Suprapubic skin (tissue), 4 donors: ENCODE data around the gene ENPP7. TPM values are rescaled to one million over a fixed set of nuclear protein-coding genes. Genes with fewer than 3 reads are reported as not detected.
"Not testable (repeated sequence)": the region's sequence is repeated elsewhere in the genome, so short reads cannot be mapped to it uniquely, and the experiment has no call there.

Experiments
- DNase-seq, 2 donors: peaks; one replicate each; pipeline ENCODE4 v3.0.0-alpha.2; 2019; ENCODE audit warnings: low spot score in 2 of 2
- H3K27ac ChIP-seq: fragments of 200-600 bp; sonication (generic); one replicate; pipeline ENCODE4 v1.5.1; 2019
- H3K27me3 ChIP-seq: fragments of 200-600 bp; sonication (generic); one replicate; pipeline ENCODE4 v1.5.1; 2019
- H3K36me3 ChIP-seq: fragments of 200-600 bp; sonication (generic); one replicate; pipeline ENCODE4 v1.5.1; 2019
- H3K4me1 ChIP-seq: fragments of 200-600 bp; sonication (generic); one replicate; pipeline ENCODE4 v1.5.1; 2019
- H3K4me3 ChIP-seq: fragments of 200-600 bp; sonication (generic); one replicate; pipeline ENCODE4 v1.5.1; 2019; ENCODE audit warnings: mild to moderate bottlenecking
- H3K9me3 ChIP-seq: fragments of 200-600 bp; sonication (generic); one replicate; pipeline ENCODE4 v1.5.1; 2019
- EP300 ChIP-seq: sonication (generic); formaldehyde crosslinking; IDR thresholded peaks from one replicate; pipeline ENCODE4 v1.6.1; 2017; ENCODE audit warnings: antibody characterized with exemption
- POLR2A ChIP-seq, 2 donors: fragments of 450-650 bp; IDR thresholded peaks; one replicate each; pipeline ENCODE4 v1.6.1; 2017; ENCODE audit warnings: antibody characterized with exemption in 2 of 2, mild to moderate bottlenecking in 2 of 2, moderate library complexity in 2 of 2
- POLR2AphosphoS5 ChIP-seq, 3 donors: sonication (generic); formaldehyde crosslinking; IDR thresholded peaks; one replicate each; pipeline ENCODE4 v1.6.1; 2017; ENCODE audit warnings: antibody characterized with exemption in 3 of 3
- WGBS: methylation state at CpG from one replicate; pipeline ENCODE4 v1.1.5; 2018; 5-methylcytosine and 5-hydroxymethylcytosine counted together
- total RNA-seq, 4 donors: library from RNA; depleted of rRNA; stranded (reverse); fragments of >200 nt; gene quantifications; one replicate each; pipeline ENCODE4 v1.1.0, GENCODE V29; 2016
- TF ChIP-seq, protein P1 (sequence below), 2 donors: fragments of 200-600 bp in 1 of 2; fragments of 450-650 bp in 1 of 2; sonication (generic) in 1 of 2; IDR thresholded peaks; one replicate each; pipeline ENCODE4 v1.5.1; 2016 to 2019; ENCODE audit warnings: antibody characterized with exemption in 2 of 2, mild to moderate bottlenecking in 1 of 2, moderate library complexity in 1 of 2

ENPP7 gene
- total RNA-seq, 4 donors from 2014 or later = not detected

DNA sequence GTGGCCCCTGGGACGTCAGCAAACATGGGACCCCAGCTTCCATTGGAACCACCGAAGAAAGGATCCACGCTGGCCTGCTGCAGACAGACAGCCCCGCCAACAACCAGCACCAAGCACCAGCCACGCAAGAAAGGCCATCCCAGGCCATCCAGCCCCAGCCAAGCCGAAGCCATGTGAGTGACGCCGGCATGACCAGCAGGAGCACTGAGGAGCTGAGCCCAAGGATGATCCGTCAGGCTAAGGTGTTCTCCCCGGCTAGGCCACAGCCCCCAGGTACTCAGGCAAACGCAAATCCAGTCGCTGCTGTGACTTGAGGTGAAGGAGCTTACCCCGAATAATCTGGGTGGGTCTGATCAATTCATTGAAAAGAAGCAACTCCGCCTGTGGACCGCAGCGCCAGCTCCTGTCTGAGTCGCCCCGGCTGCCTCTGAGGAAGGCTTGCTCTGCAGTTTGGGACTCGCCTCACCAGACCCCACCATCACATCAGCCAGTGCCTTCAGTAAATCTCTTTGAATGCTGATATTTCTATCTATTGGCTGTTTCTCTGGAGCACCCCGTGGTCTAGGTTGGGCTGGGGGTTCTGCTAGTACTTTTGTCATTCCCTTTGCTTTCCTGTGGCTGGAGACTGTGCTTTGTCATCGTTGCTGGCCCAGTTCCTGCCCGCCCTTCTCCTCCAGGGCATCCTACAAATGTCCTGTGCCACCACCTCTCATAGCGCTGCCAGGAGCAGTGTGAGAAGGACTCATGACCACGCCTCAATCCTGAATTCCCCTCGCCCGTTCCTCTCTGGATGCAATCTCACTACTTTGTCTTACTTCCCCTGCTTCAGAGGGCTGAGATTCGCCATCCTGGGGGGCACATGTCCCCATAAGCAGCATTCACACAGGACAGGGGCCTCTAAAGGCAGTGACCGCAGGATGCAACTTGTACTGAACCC, 39.1 kb downstream of the ENPP7 start:
- no peak overlapping the region for H3K27ac ChIP-seq
- no peaks in the 10 kb centered on the region for H3K36me3 ChIP-seq
- H3K9me3 ChIP-seq = no peaks in the 10 kb centered on the region
- no peak for TF ChIP-seq EP300
- TF ChIP-seq, protein P1, sequence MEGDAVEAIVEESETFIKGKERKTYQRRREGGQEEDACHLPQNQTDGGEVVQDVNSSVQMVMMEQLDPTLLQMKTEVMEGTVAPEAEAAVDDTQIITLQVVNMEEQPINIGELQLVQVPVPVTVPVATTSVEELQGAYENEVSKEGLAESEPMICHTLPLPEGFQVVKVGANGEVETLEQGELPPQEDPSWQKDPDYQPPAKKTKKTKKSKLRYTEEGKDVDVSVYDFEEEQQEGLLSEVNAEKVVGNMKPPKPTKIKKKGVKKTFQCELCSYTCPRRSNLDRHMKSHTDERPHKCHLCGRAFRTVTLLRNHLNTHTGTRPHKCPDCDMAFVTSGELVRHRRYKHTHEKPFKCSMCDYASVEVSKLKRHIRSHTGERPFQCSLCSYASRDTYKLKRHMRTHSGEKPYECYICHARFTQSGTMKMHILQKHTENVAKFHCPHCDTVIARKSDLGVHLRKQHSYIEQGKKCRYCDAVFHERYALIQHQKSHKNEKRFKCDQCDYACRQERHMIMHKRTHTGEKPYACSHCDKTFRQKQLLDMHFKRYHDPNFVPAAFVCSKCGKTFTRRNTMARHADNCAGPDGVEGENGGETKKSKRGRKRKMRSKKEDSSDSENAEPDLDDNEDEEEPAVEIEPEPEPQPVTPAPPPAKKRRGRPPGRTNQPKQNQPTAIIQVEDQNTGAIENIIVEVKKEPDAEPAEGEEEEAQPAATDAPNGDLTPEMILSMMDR (IDR thresholded peaks at IDR 0.05) = no peak
- no peak for TF ChIP-seq POLR2A (IDR thresholded peaks at IDR 0.05)
- TF ChIP-seq POLR2AphosphoS5 (IDR thresholded peaks at IDR 0.05) = no peak
- H3K4me3 ChIP-seq = no peak overlapping the region
- 81% methylated on average over 19 of the region's 28 CpGs for WGBS
- no peak for DNase-seq
- peaks cover 57% of the 10 kb centered on the region for H3K27me3 ChIP-seq
- peaks cover 6% of the 10 kb centered on the region for H3K4me1 ChIP-seq

GRCh38 chr17:79771276-79771675, 40.5 kb downstream of the ENPP7 start:
- DNase-seq = no peak
- Histone ChIP-seq H3K4me3 (no peak overlapping the region), H3K4me1 (peaks cover 6% of the 10 kb centered on the region), H3K36me3 (no peaks in the 10 kb centered on the region), H3K27ac (no peak overlapping the region), H3K9me3 (no peaks in the 10 kb centered on the region), H3K27me3 (peaks cover 70% of the 10 kb centered on the region)
- 88% methylated on average over 6 of the region's 6 CpGs for WGBS
- TF ChIP-seq, protein P1 (IDR thresholded peaks at IDR 0.05) = no peak
- TF ChIP-seq POLR2A (IDR thresholded peaks at IDR 0.05) (no peak), EP300 (no peak), POLR2AphosphoS5 (IDR thresholded peaks at IDR 0.05) (no peak)

DNA sequence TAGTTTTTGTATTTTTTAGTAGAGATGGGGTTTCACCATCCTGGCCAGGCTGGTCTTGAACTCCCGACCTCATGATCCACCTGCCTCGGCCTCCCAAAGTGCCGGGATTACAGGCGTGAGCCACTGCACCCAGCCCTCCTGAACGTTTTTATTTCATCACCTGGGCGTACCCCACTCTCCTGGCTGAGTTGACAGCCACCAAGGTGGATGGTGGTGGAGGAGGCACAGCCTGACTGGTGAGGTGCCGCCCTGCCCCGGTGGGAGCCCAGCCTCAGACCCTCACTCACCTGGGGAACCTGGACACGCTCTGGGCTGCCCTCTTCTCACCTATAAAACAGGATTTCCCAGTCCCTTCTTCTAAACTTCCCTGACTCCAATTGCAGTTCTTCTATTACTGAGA, 42.0 kb downstream of the ENPP7 start:
- H3K27ac ChIP-seq, H3K4me3 ChIP-seq, DNase-seq, H3K36me3 ChIP-seq, H3K9me3 ChIP-seq: not testable (repeated sequence)
- H3K4me1 ChIP-seq = peaks cover 13% of the 10 kb centered on the region
- peaks cover 78% of the 10 kb centered on the region for H3K27me3 ChIP-seq
- WGBS = 75% methylated on average over 9 of the region's 9 CpGs

DNA sequence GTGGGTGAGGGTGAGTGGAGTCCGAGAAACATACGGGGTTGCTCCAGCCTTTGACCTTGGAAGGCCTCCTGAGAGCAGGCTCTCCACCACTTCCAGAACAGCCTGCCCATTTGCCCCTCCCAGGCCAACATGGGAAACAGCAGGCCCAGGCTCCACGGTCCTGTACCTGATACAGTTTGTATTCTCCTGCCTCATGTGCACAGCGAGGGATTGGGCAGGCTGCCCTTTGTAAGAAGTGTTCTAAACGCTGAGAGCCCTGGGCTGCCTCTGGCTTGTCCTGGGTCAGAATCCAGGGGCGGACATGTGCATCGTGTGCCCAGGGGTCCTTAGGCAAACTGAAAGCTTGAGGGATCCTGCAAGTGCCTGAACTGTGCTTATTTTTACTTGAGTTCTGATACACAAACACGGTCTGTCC, 43.8 kb downstream of the ENPP7 start:
- Histone ChIP-seq H3K27me3 (peaks cover 67% of the 10 kb centered on the region), H3K36me3 (no peaks in the 10 kb centered on the region), H3K9me3 (no peaks in the 10 kb centered on the region), H3K4me1 (peaks cover 28% of the 10 kb centered on the region), H3K4me3 (no peak overlapping the region), H3K27ac (no peak overlapping the region)
- 90% methylated on average over 5 of the region's 8 CpGs for WGBS
- no peak for DNase-seq
- TF ChIP-seq POLR2A (IDR thresholded peaks at IDR 0.05) (no peak), POLR2AphosphoS5 (IDR thresholded peaks at IDR 0.05) (no peak), EP300 (no peak)
- TF ChIP-seq, protein P1 (IDR thresholded peaks at IDR 0.05) = no peak

DNA sequence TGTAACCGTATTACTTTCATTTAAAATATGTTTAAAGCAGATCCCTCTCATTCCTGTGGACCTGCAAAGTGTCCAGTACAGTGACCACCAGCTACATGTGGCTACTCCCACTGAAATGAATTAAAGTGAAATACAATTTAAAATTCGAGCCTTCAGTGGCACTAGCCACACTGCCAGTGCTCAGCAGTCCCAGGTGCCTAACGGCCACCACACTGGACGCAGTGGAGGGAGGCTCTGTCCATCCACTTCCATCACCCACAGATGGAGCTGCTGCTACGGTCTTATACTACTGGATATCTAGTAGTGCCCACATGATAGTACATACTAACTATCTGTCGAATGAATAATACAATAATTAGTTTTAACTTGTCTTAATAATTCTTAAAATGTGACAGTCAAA, 44.9 kb downstream of the ENPP7 start:
- peaks cover 61% of the 10 kb centered on the region for H3K27me3 ChIP-seq
- 90% methylated on average over 6 of the region's 6 CpGs for WGBS
- no peak overlapping the region for H3K27ac ChIP-seq
- no peaks in the 10 kb centered on the region for H3K36me3 ChIP-seq
- no peak for DNase-seq
- no peak overlapping the region for H3K4me3 ChIP-seq
- TF ChIP-seq POLR2A (IDR thresholded peaks at IDR 0.05) = no peak
- TF ChIP-seq, protein P1 (IDR thresholded peaks at IDR 0.05) = no peak
- no peak for TF ChIP-seq POLR2AphosphoS5 (IDR thresholded peaks at IDR 0.05)
- TF ChIP-seq EP300 = no peak
- no peaks in the 10 kb centered on the region for H3K9me3 ChIP-seq
- peaks cover 25% of the 10 kb centered on the region for H3K4me1 ChIP-seq
